ENCODE measurements around the gene PARD3B.

DNA sequence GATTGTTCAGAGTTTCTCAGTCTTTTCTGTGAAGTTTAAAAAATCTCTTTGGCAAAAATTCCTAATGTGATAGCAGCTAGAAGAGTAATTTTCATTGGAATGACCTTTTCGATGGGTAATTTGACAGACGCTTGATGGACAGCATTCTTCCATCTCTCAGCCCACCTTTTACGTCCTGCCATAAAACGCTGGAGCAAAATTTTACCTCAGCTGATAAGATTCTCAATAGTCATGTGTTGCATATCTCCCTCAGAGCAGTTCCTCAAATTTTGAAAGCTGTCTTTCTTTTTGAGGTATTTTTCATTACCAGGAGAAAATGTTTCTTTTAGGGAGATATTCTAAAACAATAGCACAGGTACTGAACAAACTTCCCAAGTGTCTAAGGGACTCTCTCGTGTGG is 441.4 kb downstream of the PARD3B start:
- no peak for TF ChIP-seq EZH2phosphoT487 (IDR thresholded peaks at IDR 0.05; ENCODE audit: borderline replicate concordance, low read length)
- TF ChIP-seq, protein P1, sequence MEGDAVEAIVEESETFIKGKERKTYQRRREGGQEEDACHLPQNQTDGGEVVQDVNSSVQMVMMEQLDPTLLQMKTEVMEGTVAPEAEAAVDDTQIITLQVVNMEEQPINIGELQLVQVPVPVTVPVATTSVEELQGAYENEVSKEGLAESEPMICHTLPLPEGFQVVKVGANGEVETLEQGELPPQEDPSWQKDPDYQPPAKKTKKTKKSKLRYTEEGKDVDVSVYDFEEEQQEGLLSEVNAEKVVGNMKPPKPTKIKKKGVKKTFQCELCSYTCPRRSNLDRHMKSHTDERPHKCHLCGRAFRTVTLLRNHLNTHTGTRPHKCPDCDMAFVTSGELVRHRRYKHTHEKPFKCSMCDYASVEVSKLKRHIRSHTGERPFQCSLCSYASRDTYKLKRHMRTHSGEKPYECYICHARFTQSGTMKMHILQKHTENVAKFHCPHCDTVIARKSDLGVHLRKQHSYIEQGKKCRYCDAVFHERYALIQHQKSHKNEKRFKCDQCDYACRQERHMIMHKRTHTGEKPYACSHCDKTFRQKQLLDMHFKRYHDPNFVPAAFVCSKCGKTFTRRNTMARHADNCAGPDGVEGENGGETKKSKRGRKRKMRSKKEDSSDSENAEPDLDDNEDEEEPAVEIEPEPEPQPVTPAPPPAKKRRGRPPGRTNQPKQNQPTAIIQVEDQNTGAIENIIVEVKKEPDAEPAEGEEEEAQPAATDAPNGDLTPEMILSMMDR (IDR thresholded peaks at IDR 0.05; ENCODE audit: low read depth, low read length, poor library complexity, severe bottlenecking): no peak
